ENCODE results near the gene TMEM108.

DNA sequence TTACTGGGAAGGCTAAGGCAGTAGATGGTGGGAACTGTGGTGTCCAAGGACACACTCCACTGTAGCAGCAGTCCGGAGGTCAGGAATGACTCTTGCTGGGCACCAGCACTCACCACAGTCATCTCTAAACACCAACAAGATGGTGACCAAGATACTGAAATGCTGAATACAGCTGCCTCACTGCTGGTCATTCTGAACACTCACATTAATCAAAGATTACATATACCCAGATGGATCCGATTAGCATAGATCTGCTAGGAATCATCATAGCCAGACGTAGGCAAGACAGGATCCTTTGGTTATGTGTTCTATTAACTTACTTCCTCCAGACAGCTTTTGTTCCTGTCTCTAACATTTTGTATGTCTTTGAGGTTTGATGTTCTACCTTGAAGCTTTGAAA, 226.7 kb downstream of the TMEM108 start:
- TF ChIP-seq, protein P1, sequence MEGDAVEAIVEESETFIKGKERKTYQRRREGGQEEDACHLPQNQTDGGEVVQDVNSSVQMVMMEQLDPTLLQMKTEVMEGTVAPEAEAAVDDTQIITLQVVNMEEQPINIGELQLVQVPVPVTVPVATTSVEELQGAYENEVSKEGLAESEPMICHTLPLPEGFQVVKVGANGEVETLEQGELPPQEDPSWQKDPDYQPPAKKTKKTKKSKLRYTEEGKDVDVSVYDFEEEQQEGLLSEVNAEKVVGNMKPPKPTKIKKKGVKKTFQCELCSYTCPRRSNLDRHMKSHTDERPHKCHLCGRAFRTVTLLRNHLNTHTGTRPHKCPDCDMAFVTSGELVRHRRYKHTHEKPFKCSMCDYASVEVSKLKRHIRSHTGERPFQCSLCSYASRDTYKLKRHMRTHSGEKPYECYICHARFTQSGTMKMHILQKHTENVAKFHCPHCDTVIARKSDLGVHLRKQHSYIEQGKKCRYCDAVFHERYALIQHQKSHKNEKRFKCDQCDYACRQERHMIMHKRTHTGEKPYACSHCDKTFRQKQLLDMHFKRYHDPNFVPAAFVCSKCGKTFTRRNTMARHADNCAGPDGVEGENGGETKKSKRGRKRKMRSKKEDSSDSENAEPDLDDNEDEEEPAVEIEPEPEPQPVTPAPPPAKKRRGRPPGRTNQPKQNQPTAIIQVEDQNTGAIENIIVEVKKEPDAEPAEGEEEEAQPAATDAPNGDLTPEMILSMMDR (IDR thresholded peaks at IDR 0.05; ENCODE audit: low read depth, low read length, poor library complexity, severe bottlenecking): no peak
- no peak for TF ChIP-seq EZH2phosphoT487 (IDR thresholded peaks at IDR 0.05; ENCODE audit: borderline replicate concordance, low read length)
